Neural crest cell (in vitro differentiated cells): ENCODE data around the gene C6orf15. TPM values are rescaled to one million over a fixed set of nuclear protein-coding genes. Genes with fewer than 3 reads are reported as not detected.

ENCODE experiments used
- DNase-seq: peaks from one replicate; pipeline ENCODE4 v3.0.0; 2021; ENCODE audit warnings: low read depth, mixed read lengths, low spot score
- H3K27ac Mint-ChIP-seq: one replicate; pipeline ENCODE4 v1.8.0; 2021; ENCODE audit warnings: mild to moderate bottlenecking, mixed read lengths; ENCODE audit not compliant: unreplicated experiment
- H3K27me3 Mint-ChIP-seq: 2 replicates; pipeline ENCODE4 v1.8.0; 2021; ENCODE audit warnings: low read depth, mild to moderate bottlenecking, mixed read lengths
- H3K36me3 Mint-ChIP-seq: 2 replicates; pipeline ENCODE4 v1.8.0; 2021; ENCODE audit warnings: low read depth, mild to moderate bottlenecking, mixed read lengths
- H3K4me1 Mint-ChIP-seq: 2 replicates; pipeline ENCODE4 v1.8.0; 2021; ENCODE audit warnings: mixed read lengths
- H3K4me3 Mint-ChIP-seq: one replicate; pipeline ENCODE4 v1.8.0; 2021; ENCODE audit warnings: mild to moderate bottlenecking, mixed read lengths
- H3K9me3 Mint-ChIP-seq: 2 replicates; pipeline ENCODE4 v1.8.0; 2021; ENCODE audit warnings: mixed read lengths
- total RNA-seq: library from RNA; stranded (reverse); gene quantifications from 2 replicates; pipeline ENCODE4 v1.2.1, GENCODE V29; 2021
- TF ChIP-seq, protein P1 (sequence below): fragments of 200-600 bp; sonication (generic); conservative IDR thresholded peaks from 2 replicates; pipeline ENCODE4 v1.5.0; 2021; ENCODE audit warnings: antibody characterized with exemption, mild to moderate bottlenecking

Gene C6orf15
- total RNA-seq, 1 donor from 2014 or later, result not detected

DNA sequence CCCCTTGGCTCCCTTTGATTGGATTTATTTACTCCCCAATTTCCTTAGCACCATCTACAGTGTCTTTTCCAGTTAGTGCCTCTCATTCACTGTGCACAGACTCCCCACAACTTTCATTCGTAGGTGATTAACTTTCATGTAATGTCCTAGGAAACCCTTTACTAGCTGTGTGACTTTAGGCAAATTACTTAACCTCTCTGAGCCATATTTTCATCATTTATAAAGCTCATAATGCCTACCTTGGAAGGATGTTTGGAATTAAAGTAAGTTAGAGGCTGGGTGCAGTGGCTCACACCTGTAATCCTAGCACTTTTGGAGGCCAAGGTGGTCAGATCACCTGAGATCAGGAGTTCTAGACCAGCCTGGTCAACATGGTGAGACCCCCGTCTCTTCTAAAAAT, 20.1 kb downstream of the C6orf15 start:
- H3K27ac Mint-ChIP-seq, result no peak overlapping the region
- TF ChIP-seq, protein P1, sequence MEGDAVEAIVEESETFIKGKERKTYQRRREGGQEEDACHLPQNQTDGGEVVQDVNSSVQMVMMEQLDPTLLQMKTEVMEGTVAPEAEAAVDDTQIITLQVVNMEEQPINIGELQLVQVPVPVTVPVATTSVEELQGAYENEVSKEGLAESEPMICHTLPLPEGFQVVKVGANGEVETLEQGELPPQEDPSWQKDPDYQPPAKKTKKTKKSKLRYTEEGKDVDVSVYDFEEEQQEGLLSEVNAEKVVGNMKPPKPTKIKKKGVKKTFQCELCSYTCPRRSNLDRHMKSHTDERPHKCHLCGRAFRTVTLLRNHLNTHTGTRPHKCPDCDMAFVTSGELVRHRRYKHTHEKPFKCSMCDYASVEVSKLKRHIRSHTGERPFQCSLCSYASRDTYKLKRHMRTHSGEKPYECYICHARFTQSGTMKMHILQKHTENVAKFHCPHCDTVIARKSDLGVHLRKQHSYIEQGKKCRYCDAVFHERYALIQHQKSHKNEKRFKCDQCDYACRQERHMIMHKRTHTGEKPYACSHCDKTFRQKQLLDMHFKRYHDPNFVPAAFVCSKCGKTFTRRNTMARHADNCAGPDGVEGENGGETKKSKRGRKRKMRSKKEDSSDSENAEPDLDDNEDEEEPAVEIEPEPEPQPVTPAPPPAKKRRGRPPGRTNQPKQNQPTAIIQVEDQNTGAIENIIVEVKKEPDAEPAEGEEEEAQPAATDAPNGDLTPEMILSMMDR, result no peak
- no peak overlapping the region for H3K4me3 Mint-ChIP-seq
- H3K9me3 Mint-ChIP-seq, result no peaks in the 10 kb centered on the region
- no peaks in the 10 kb centered on the region for H3K36me3 Mint-ChIP-seq
- H3K4me1 Mint-ChIP-seq, result peaks cover 14% of the 10 kb centered on the region
- DNase-seq, result no peak
- H3K27me3 Mint-ChIP-seq, result no peaks in the 10 kb centered on the region

DNA sequence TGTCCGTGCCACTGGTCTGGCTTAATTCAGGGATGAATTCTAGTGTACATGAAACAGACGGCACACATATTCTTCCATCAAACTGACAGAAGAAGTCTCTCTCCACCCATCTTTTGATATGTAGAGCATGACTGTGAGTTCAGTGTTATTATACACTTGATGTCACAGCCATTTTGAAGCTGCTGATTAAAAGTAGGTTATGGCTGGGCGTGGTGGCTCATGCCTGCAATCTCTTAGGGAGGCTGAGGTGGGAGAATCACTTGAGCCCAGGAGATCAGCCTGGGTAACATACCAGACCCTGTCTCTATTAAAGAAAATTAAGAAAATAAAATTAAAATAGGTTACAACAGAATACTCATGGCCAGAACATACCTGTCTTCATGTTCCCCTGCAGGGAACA, 20.7 kb downstream of the C6orf15 start:
- H3K36me3 Mint-ChIP-seq, result no peaks in the 10 kb centered on the region
- no peaks in the 10 kb centered on the region for H3K9me3 Mint-ChIP-seq
- H3K4me1 Mint-ChIP-seq, result peaks cover 19% of the 10 kb centered on the region
- H3K27me3 Mint-ChIP-seq, result no peaks in the 10 kb centered on the region
- H3K27ac Mint-ChIP-seq, result no peak overlapping the region
- H3K4me3 Mint-ChIP-seq, result no peak overlapping the region
- no peak for DNase-seq
- TF ChIP-seq, protein P1, result no peak

DNA sequence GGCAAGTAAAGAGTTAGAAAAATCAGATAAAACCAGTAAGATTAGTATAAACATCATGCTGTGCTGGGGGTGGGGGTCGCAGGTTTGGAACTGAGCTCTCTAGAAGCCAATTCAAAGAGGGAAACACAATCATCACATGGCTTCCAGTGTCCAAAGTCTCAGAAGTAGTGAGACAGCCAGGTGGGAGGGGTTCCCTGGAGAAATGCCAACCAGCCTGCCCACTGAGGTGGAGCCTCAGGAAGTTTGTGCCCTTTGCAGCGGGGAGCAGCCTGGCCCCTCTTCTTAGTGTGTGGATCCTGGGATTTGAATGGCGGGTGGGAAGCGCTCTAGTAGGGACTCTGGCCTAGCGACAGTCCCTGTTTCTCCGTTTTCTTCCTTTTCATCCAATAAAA, 21.4 kb downstream of the C6orf15 start:
- Mint-ChIP-seq H3K27me3 (no peaks in the 10 kb centered on the region), H3K4me1 (peaks cover 19% of the 10 kb centered on the region), H3K9me3 (no peaks in the 10 kb centered on the region), H3K27ac (no peak overlapping the region), H3K4me3 (no peak overlapping the region), H3K36me3 (no peaks in the 10 kb centered on the region)
- DNase-seq, result no peak
- TF ChIP-seq, protein P1, result no peak

DNA sequence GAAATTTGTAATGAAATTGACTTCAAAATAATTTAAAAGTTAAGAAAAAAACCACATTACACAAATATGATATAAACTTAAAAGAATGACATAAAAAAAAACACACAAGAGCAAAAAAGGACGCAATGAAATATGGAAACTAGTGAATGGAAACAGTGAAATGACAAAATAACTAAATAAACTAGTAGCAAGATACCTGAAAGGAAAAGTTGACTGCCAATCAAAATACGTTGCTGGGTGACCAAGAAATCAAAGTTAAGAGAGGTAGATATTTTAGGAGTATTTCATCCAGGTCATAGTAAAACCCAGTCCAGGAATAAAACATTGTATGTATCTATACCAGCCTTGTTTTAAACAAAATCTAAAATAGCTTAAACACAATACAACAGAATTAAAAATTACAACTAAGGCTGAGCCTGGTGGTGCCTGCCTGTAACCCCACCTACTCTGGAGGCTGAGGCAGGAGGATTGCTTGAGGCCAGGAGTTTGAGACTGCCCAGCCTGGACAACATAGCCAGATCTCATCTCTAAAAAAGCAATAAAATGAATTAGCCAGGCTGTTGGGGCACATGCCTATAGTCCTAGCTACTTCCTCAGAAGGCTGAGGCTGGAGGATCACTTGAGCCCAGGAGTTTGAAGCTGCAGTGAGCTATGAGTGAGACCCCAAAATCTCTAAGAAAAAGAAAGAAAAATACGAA, 22.0 kb downstream of the C6orf15 start:
- TF ChIP-seq, protein P1, result no peak
- Mint-ChIP-seq H3K27ac (no peak overlapping the region), H3K4me3 (no peak overlapping the region), H3K4me1 (peaks cover 19% of the 10 kb centered on the region), H3K9me3 (no peaks in the 10 kb centered on the region), H3K27me3 (no peaks in the 10 kb centered on the region), H3K36me3 (no peaks in the 10 kb centered on the region)
- no peak for DNase-seq

DNA sequence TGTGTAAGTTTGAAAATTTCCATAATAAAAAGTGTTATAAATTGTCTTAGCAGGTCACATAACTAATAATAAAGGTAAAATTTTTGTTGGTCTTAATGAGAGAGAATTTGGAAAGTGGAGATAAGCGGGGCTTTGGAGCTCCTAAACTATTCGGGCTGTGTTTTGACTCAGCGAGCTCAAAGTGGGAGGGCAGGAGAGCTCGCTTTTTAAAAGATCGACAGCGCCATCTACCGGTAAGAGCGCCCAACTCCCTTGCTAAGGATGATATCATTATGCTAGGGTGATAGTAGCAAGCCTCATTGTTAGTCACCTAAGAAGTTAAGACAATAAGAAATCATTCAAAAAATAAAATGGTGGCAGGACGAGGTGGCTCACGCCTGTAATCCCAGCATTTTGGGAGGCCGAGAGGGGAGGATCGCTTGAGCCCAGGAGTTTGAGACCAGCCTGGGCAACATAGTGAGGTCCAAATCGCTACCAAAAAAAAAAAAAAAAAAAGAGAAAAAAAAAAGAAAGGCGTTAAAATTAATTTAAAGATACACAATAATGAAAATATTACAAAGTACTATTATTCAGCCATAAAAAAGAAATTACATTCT, 24.8 kb downstream of the C6orf15 start:
- peak; percentile 90 for DNase-seq
- no peaks in the 10 kb centered on the region for H3K9me3 Mint-ChIP-seq
- no peak overlapping the region for H3K27ac Mint-ChIP-seq
- H3K4me3 Mint-ChIP-seq, result no peak overlapping the region
- H3K27me3 Mint-ChIP-seq, result no peaks in the 10 kb centered on the region
- H3K4me1 Mint-ChIP-seq, result peaks cover 10% of the 10 kb centered on the region
- H3K36me3 Mint-ChIP-seq, result no peaks in the 10 kb centered on the region
- TF ChIP-seq, protein P1, result peak; percentile 84
